AG04449 (cell line): Measurements from ENCODE around the gene KCNQ1.
"Not testable (repeated sequence)": the region's sequence is repeated elsewhere in the genome, so short reads cannot be mapped to it uniquely, and the experiment has no call there.

Experiments used
- CTCF ChIA-PET: fragments of 350-600 bp; formaldehyde crosslinking; extraction: SDS; loops from one replicate; lab custom pipeline; 2021; ENCODE audit warnings: antibody characterized with exemption; lab: Yijun Ruan, JAX
- POLR2A ChIA-PET: fragments of 400-600, 350-600 bp; formaldehyde crosslinking; extraction: SDS; loops from one replicate; lab custom pipeline; 2020; ENCODE audit warnings: antibody characterized with exemption, inconsistent platforms; lab: Yijun Ruan, JAX
- DNase-seq: peaks from one replicate; pipeline ENCODE4 v3.0.0-alpha.2; 2010; ENCODE audit warnings: low read depth, low spot score
- H3K4me3 ChIP-seq: 2 replicates; pipeline ENCODE4 v1.5.1; 2011; ENCODE audit warnings: low read depth, mild to moderate bottlenecking, control low read depth, low read length
- TF ChIP-seq, protein P1 (sequence below): IDR thresholded peaks from one replicate; pipeline ENCODE4 v1.5.1; 2011; ENCODE audit warnings: mild to moderate bottlenecking, moderate library complexity, low read length, control low read depth, inconsistent platforms; ENCODE audit not compliant: insufficient read depth; ENCODE audit errors: missing control alignments

Gene KCNQ1

DNA sequence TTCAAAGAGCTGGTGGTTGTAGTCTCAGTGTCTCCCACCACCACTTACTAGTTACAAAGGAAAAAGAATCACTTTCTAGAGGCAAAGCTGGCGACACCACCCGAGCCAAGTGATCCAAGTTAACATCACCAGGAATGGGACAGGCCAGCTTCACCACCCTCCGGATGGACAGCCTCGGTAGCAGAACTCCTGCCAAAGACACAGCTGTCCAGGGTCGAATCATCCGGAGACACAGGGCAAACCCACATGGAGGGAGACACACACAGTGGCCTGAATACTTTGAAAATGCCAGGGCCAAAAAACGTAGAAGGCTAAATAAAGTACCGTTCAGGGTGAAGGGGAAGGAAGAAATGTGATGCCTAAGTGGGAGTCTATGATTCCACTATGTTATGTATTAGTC, 33.1 kb downstream of the KCNQ1 start:
- H3K4me3 ChIP-seq: no peak overlapping the region
- DNase-seq: no peak
- CTCF ChIA-PET: interaction anchor here (2.1 kb wide), 1 partner anchor 57 kb away, joined by 5 read pairs; no protein-coding TSS in a partner anchor
- POLR2A ChIA-PET: no interaction called here
- TF ChIP-seq, protein P1, sequence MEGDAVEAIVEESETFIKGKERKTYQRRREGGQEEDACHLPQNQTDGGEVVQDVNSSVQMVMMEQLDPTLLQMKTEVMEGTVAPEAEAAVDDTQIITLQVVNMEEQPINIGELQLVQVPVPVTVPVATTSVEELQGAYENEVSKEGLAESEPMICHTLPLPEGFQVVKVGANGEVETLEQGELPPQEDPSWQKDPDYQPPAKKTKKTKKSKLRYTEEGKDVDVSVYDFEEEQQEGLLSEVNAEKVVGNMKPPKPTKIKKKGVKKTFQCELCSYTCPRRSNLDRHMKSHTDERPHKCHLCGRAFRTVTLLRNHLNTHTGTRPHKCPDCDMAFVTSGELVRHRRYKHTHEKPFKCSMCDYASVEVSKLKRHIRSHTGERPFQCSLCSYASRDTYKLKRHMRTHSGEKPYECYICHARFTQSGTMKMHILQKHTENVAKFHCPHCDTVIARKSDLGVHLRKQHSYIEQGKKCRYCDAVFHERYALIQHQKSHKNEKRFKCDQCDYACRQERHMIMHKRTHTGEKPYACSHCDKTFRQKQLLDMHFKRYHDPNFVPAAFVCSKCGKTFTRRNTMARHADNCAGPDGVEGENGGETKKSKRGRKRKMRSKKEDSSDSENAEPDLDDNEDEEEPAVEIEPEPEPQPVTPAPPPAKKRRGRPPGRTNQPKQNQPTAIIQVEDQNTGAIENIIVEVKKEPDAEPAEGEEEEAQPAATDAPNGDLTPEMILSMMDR: no peak

DNA sequence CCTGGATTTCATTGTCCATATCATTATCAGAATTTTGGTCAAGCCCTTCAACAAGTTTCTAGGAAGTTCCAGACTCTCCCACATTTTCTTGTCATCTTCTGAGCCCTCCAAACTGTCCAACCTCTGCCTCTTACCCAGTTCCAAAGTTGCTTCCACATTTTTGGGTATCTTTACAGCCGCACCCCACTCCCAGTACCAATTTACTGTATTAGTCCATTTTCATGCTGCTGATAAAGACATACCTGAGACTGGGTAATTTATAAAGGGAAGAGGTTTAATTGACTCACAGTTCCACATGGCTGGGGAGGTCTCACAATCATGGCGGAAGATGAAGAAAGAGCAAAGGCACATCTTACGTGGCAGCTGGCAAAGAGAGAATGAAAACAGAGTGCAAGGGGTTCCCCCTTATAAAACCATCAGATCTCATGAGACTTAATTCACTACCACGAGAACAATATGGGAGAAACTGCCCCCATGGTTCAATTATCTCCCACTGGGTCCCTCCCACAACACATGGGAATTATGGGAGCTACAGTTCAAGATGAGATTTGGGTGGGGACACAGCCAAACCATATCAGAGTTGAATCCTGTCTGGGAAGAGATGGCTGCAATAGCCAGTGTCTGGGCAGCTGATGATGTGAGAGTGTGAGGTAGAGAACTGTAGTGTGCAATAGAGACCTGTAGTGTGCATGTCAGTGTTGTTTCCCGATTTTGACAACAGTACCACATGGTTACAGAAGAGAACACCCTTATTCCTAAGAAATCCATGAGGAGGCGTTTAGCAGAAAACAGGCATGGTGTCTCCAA, 35.5 kb downstream of the KCNQ1 start:
- DNase-seq, CTCF ChIA-PET, H3K4me3 ChIP-seq, POLR2A ChIA-PET: not testable (repeated sequence)

DNA sequence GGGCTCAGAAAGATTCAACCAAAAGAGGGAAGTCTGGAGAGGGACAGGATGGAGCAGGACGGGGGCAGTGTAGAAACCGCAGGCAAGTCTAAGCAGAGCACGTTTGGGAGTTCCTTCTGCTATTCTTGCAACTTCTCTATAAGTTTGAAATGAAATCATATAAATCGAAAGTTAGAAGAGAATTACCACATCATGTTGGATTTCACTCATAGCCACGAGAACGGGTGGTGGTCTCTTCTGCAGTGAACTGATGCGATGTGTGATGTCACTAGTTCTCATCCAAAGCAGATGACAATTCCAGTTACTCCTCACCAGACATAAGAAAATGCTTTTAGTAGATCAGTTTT, 36.0 kb downstream of the KCNQ1 start:
- CTCF ChIA-PET: no interaction called here
- TF ChIP-seq, protein P1: no peak
- POLR2A ChIA-PET: no interaction called here
- H3K4me3 ChIP-seq: no peak overlapping the region
- no peak for DNase-seq

DNA sequence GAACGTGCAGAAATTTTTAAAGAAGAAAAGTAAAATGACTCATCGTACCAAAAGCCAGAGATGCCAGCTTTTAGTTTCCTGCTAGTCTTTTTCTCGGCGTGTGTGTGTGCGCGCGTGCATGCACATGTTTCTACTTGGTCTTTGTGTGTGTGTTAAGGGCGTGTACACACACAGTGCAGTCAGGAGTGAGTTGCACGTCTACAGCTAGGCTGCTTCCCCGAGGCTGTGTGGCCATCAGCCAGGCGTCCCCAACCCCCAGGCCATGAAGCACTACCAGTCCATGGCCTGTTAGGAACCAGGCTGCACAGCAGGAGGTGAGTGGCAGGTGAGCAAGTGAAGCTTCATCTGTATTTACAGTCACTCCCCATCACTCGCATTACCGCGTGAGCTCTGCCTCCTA, 36.4 kb downstream of the KCNQ1 start:
- TF ChIP-seq, protein P1: no peak
- DNase-seq: no peak
- no peak overlapping the region for H3K4me3 ChIP-seq

DNA sequence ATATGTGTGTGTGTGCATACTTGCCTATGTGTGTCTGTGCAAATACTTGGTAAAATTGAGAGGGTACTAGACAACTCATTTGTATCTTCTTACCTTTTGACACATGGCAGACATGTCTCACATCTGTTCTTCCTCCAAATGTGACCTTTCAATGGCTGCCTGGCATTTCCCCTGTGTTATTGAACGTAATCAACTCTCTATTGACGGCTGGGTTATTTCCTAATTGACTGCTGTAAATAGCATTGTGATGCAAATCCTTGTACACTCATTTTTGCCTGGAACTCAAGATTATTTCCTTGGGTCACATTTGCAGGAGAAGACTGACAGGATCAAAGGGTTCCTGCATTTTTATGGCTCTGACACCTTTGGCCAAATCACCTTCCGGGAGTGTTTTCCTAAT, 37.4 kb downstream of the KCNQ1 start:
- POLR2A ChIA-PET: no interaction called here
- H3K4me3 ChIP-seq: no peak overlapping the region
- CTCF ChIA-PET: no interaction called here
- TF ChIP-seq, protein P1: no peak
- no peak for DNase-seq

More for the DNA sequence above, 36.4 kb downstream of the KCNQ1 start:
- ChIA-PET CTCF (no interaction called here), POLR2A (no interaction called here)

DNA sequence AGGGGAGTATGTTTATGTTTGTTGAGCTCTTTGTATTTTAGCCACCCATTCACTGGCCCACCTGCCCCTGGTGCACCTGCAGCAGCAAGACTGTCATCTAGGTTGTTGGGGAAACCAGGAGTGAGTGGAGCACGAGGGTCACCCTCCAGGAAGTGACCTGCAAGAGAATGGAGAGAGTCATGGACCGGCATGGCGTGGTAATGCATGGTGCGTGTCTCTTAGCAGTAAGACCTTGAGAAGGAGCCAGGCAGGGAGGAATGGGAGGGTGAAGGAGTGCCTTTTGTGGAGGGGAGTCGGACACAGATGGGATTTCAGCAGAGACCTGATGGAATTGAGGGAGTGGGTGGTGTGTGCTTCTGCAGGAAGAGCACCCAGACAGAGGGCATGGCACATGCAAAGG, 37.9 kb downstream of the KCNQ1 start:
- CTCF ChIA-PET: no interaction called here
- POLR2A ChIA-PET: no interaction called here
- no peak for DNase-seq
- no peak overlapping the region for H3K4me3 ChIP-seq
- TF ChIP-seq, protein P1: no peak

DNA sequence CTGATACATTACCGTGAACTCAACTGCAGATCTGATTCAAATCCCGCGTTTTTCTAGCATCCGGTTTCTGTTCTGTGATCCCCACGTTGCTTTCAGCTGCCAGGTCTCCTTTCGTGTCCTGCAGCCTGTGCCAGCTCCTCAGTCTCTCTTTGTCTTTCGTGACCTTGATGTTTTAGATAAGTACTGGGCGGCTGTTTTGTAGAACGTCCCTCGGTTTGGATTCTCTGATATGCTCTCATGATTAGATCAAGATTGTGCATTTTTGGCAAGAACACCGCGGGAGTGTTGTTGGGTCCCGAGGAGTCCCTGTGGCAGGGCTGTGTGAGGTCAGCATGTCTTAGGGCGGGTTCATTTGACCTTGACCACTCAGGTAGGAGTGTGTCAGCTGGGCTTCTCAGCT, 38.6 kb downstream of the KCNQ1 start:
- TF ChIP-seq, protein P1: no peak
- H3K4me3 ChIP-seq: no peak overlapping the region
- DNase-seq: no peak
- ChIA-PET POLR2A (no interaction called here), CTCF (no interaction called here)
